GM12873 (cell line): ENCODE data around the gene PDZRN4.

Experiments used
- CTCF ChIP-seq: IDR thresholded peaks from 2 replicates; pipeline ENCODE4 v1.5.1; 2012; ENCODE audit warnings: low read depth, mild to moderate bottlenecking, moderate library complexity, low read length, control low read depth; ENCODE audit not compliant: insufficient read depth; ENCODE audit errors: missing control alignments

Gene PDZRN4

GRCh38 chr12:41528874-41529273 is 340.8 kb downstream of the PDZRN4 start:
- no peak for TF ChIP-seq CTCF

- no peak for TF ChIP-seq CTCF
Measured at GRCh38 chr12:41530441-41530840, 342.3 kb downstream of the PDZRN4 start.

- no peak for TF ChIP-seq CTCF
Measured at GRCh38 chr12:41531147-41531829, 343.2 kb downstream of the PDZRN4 start.

GRCh38 chr12:41532072-41532471 is 344.0 kb downstream of the PDZRN4 start:
- no peak for TF ChIP-seq CTCF

GRCh38 chr12:41536813-41537490 is 348.8 kb downstream of the PDZRN4 start:
- TF ChIP-seq CTCF, result no peak

- no peak for TF ChIP-seq CTCF
Measured at GRCh38 chr12:41537522-41537921, 349.4 kb downstream of the PDZRN4 start.

DNA sequence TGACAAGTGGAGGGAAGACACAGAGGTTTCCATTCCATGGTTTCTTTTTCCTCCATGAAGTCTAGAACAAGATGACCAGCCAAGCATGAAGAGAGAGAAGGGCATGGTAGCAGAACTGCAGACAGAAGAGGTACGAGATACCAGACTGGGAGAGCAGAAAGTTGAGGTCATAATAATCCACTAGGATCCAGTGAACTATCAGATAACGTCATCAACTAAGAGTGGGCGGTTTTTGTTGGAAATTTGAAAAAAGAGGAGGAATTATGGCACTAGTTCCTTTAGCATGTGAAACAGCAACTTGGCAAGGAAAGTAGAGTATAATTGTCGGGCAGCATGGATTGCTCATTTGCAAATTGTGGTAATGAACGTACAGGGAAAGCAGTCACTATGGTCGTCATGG is 357.6 kb downstream of the PDZRN4 start:
- TF ChIP-seq CTCF, result no peak
